OCI-M1 (cell line): ENCODE data around the gene JCHAIN.
"Not testable (repeated sequence)": the region's sequence is repeated elsewhere in the genome, so short reads cannot be mapped to it uniquely, and the experiment has no call there.

Source experiments
- DNase-seq: peaks from one replicate; lab custom pipeline; 2025; lab: John Stamatoyannopoulos, UW

The JCHAIN gene

DNA sequence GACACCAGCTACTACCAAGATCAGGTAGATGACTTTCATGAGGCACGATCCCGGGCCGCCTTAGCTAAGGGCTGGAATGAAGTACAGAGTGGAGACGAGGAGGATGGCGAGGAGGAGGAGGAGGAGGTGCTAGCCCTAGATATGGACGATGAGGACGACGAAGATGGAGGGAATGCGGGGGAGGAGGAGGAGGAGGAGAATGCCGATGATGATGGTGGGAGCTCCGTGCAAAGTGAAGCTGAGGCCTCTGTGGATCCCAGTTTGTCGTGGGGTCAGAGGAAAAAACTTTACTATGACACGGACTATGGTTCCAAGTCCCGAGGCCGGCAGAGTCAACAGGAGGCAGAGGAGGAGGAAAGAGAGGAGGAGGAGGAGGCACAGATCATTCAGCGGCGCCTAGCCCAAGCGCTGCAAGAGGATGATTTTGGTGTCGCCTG is 22.5 kb upstream of the JCHAIN start:
- DNase-seq = peak; percentile 47

GRCh38 chr4:70687821-70688794 is 21.8 kb upstream of the JCHAIN start, which contains the start of gene UTP3:
UTP3 (plus strand) TSS chr4:70688532; CDS start chr4:70688678, 146 bp downstream.
- peak; percentile 99 for DNase-seq

DNA sequence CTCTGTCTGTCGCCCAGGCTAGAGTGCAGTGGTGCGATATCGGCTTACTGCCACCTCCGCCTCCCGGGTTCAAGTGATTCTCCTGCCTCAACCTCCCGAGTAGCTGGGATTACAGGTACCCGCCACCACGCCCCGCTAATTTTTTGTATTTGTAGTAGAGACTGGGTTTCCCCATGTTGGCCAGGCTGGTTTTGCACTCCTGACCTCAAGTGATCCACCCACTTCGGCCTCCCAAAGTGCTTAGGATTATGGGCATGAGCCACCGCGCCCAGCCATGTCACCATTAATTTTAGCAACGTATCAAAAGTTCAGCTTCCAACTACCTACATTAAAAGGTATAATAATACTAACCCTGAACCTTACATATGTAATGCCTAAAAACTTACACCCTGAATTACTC is 21.1 kb upstream of the JCHAIN start:
- DNase-seq = no peak

DNA sequence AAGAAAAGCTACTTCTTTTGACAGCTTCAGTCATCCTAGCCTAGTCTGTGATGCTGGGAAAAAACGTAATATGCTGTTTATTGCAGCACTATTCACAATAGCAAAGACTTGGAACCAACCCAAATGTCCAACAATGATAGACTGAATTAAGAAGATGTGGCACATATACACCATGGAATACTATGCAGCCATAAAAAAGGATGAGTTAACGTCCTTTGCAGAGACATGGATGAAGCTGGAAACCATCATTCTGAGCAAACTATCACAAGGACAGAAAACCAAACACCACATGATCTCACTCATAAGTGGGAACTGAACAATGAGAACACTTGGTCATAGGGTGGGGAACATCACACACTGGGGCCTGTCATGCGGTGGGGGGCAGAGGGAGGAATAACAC is 15.8 kb upstream of the JCHAIN start:
- DNase-seq = not testable (repeated sequence)

DNA sequence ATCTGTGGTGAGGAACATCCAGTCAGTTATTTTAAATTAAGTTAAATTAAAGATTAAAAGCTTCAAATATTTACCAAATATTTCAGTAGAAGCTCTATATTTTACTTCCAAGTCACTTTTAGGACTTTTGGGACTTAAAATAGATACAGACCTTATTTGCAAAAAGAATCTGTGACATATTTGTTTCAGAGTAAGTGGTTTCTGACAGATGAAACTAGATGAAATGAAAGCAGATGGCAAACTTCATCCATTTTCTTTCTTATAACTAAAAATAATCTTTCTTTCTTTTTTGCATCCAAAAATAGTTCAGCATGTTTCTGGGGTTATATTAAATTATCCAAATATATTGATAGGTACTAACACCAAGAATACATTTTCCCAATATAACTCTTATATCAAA is 15.4 kb upstream of the JCHAIN start:
- DNase-seq = no peak

DNA sequence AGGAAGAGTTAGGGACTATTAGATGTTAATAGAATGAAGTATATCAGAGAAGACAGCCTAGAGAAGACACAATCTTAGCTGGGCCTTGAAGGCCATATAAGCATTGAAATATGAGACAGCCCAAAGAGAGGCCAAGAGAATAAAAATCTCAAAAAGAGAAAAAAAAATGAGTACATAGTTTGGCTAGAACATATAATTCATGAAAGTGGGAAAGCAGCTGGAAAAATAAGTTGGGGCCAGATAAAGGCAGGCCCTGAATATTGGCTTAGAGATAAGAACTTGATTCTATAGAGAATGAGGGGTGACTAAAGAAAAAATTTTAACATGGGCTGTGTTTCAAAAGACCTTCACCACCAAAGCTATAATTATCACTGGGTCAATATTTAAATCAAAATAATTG is 14.6 kb upstream of the JCHAIN start:
- DNase-seq = no peak

- no peak for DNase-seq
Observed at GRCh38 chr4:70678383-70678999, 12.2 kb upstream of the JCHAIN start.

DNA sequence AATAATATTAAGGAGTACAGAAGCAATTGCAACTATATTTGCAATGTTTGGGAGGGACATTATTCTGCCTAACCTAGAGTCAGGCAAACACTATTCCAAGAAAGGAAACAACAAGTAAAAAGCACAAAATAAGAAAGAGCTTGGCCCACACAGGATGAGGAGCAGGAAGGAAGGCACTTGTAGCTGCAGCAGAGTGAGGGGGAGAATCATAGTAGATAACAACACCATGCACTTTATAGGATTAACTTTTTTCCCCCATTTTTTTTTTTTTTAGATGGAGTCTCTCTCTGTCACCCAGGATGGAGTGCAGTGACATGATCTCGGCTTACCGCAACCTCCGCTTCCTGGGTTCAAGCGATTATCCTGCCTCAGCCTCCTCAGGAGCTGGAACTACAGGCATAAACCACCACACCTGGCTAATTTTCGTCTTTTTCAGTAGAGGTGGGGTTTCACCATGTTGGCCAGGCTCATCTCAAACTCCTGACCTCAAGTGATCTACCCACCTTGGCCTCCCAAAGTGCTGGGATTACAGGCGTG is 10.3 kb upstream of the JCHAIN start:
- no peak for DNase-seq

GRCh38 chr4:70674731-70675130 is 8.4 kb upstream of the JCHAIN start:
- no peak for DNase-seq

DNA sequence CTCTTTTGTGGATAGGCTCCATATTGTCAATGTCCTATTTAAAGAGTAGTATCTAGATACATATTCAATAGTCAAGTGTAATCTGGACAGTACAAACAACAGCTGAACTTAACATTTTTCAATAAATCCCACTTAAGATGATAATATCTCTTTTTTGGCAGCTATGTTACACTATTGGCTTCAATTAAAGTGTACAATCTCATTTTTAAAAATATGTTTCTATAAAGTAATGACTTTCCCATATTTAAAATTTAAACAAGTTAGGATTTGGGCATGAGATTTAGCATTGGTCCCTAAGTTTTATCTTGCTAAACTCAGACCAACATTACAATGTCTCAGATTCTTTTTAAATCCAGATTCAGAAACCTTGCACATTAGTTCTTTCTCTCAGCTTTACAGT is 7.9 kb upstream of the JCHAIN start:
- DNase-seq = no peak

GRCh38 chr4:70671091-70671490 is 4.8 kb upstream of the JCHAIN start:
- DNase-seq = no peak

DNA sequence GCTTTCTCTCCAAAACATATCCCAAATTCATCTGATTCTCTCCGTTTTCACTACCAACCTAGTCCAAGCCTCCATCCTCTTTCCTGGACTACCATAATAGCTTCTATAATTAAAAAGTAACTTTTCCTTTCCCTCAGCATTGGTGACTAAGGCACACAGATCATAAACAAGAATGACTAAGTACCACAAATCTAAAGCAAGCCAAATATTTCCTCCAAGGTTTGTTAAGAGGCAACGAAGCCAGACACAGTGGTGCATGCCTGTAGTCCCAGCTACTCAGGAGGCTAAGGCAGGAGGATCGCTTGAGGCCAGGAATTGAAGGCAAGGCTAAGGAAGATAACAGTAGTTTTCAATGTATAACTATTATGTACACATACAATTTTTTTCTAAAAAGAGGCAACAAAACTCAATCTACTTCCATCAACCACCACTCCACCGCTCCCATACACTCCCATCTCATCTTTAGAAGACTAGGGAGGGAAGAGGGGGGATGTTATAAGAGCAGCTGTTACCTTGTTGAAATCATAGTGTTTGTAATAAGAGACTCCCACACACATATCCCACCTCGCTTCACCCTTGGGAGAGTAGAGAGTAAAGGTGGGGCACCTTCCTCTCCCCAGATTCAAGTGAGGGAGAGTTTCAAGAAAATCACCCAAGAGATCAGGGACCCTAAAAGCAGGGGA is 4.2 kb upstream of the JCHAIN start:
- DNase-seq = no peak

- no peak for DNase-seq
Observed at GRCh38 chr4:70667740-70668535, 1.6 kb upstream of the JCHAIN start.

DNA sequence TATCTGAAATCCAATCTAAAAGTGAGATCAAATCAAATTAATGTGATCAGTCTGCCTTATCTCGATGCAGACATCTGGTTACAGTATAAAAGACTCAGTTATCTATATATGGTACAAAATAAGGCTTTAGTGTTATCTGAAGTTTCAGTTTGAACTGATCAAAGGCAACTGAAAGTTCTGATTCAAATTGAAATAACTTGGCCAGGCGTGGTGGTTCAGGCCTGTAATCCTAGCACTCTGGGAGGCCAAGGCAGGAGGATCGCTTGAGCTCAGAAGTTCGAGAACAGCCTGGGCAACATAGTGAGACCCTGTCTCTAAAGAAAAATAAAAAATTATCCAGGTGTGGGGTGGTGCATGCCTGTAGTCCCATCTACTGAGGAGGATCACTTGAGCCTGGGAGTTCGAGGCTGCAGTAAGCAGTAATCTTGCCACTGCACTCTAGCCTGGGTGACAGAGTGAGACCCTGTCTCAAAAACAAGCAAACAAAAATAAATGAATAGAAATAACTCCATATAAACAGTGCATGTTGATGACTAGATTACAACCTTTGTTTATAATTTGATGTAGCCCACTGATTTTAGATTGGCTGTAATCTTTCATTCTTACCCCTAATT is 4.9 kb downstream of the JCHAIN start:
- not testable (repeated sequence) for DNase-seq

DNA sequence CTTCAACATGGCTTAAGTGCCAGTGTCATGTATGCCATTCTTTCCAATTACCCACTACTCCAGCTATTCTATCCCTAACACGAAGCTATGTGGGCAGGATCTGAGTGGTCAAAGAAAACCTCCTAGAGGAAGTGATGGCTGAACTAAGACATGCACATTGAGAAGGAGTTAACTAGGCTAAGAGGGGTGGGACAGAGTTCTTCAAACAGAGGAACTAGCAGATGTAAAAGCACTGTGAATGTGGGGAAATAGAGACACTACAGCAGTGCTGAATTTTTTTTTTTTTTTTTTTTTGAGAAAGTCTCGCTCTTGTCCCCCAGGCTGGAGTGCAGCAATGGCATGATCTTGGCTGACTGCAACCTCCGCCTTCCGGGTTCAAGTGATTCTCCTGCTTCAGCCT is 6.2 kb downstream of the JCHAIN start:
- DNase-seq = no peak

- no peak for DNase-seq
Observed at GRCh38 chr4:70658418-70658817, 7.9 kb downstream of the JCHAIN start.

DNA sequence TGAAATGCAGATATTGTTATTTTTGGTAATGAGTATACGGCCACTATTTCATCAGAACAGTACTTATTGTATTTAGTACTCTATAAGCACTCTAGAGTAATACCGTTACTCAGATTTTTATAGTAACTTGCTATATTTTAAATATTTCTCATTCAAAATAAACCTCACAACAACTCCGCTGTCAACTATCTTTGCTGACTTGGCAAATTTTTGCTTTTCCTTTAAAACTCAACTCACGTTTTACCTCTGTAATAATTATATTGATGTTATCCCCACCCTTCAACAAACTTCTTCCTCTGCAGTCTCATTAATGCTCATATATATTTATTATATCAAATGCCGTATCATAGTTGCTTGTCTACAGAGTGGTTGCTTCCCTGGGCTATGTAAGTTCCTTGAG is 9.0 kb downstream of the JCHAIN start:
- no peak for DNase-seq

GRCh38 chr4:70654605-70655011 is 11.7 kb downstream of the JCHAIN start:
- DNase-seq = peak; percentile 73

- DNase-seq = peak; percentile 60
Observed at GRCh38 chr4:70651864-70652506, 14.3 kb downstream of the JCHAIN start.

DNA sequence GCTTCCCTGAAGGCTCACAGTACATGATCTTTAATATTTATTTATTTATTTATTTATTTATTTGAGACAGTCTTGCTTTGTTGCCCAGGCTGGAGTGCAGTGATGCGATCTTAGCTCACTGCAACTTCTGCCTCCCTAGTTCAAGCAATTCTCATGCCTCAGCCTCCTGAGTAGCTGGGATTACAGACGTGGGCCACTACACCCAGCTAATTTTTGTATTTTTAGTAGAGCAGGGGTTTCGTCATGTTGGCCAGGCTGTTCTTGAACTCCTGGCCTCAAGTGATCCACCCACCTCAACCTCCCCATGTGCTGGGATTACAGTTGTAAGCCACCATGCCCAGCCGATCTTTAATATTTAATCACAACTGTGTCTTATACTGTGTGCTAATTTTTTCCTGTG is 15.6 kb downstream of the JCHAIN start:
- DNase-seq = not testable (repeated sequence)

- DNase-seq = no peak
Observed at GRCh38 chr4:70640192-70640591, 26.1 kb downstream of the JCHAIN start.
